Mammary epithelial cell (primary cell): ENCODE data around the gene PEX13.

Experiments
- EZH2 ChIP-seq: IDR thresholded peaks from 2 replicates; pipeline ENCODE4 v1.6.1; 2012; ENCODE audit warnings: low read length, inconsistent platforms, borderline replicate concordance
- TF ChIP-seq, protein P1 (sequence below), 2 donors: IDR thresholded peaks in 1 of 2; conservative IDR thresholded peaks in 1 of 2; 2 replicates each; pipeline ENCODE4 v1.5.1; 2011 to 2012; ENCODE audit warnings: inconsistent platforms in 2 of 2, low read length in 2 of 2, mild to moderate bottlenecking in 2 of 2, control low read depth in 1 of 2, low read depth in 1 of 2; ENCODE audit not compliant: insufficient read depth in 1 of 2; ENCODE audit errors: extremely low read depth in 1 of 2

- TF ChIP-seq, protein P1, sequence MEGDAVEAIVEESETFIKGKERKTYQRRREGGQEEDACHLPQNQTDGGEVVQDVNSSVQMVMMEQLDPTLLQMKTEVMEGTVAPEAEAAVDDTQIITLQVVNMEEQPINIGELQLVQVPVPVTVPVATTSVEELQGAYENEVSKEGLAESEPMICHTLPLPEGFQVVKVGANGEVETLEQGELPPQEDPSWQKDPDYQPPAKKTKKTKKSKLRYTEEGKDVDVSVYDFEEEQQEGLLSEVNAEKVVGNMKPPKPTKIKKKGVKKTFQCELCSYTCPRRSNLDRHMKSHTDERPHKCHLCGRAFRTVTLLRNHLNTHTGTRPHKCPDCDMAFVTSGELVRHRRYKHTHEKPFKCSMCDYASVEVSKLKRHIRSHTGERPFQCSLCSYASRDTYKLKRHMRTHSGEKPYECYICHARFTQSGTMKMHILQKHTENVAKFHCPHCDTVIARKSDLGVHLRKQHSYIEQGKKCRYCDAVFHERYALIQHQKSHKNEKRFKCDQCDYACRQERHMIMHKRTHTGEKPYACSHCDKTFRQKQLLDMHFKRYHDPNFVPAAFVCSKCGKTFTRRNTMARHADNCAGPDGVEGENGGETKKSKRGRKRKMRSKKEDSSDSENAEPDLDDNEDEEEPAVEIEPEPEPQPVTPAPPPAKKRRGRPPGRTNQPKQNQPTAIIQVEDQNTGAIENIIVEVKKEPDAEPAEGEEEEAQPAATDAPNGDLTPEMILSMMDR (conservative IDR thresholded peaks at IDR 0.05 in 1 of 2, IDR thresholded peaks at IDR 0.05 in 1 of 2; ENCODE audit: extremely low read depth in 1 of 2, insufficient read depth in 1 of 2, low read depth in 1 of 2, low read length in 2 of 2) = no peak
- TF ChIP-seq EZH2 = no peak
Measured at GRCh38 chr2:60972889-60973656, 44.4 kb upstream of the PEX13 start.
